Measurements from ENCODE around the gene HEY2. TPM values are rescaled to one million over a fixed set of nuclear protein-coding genes. Genes with fewer than 3 reads are reported as not detected.

HEY2 gene
- total RNA-seq, 3 donors from 2014 or later: 0.58 to 2.9 (median 1.5) TPM

DNA sequence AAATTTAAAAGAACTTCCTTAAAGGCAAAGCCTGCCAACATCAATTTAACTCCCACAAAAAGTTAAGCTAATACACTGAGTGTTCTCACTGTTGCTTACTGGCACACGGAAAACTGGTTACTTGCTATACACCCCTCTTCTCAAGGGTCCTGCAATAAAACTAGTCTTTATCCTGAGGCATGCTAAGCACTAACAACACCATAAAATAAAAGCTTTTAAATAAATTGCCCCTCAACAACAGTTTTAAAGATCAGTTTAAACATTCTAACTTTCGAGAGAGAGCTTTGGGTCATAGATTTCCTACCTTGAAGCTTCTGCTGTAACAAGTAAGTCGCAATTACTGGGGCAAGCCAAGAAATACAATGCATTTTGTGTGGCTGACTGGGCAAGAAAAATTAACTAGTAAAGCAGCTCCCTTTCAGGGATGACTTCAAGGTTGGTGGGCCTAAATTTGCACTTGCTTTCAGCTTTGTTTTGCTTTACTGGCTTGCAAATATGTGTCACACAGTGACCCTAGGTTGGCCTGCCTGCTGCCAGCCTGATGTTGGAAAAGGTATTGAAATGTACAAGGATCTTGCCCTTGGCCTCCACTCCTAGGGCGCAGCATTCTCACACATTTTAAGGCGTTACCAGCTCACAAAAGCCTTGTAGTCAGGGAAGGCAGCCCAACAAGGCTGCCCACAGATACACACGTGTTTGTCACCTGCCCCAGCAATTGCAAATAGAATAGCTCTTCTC is 4.0 kb upstream of the HEY2 start:
- DNase-seq (no peak), ATAC-seq (no peak)
- peaks cover 24% of the 10 kb centered on the region for H3K4me1 ChIP-seq (ENCODE audit: low read depth)
- no peaks in the 10 kb centered on the region for H3K36me3 ChIP-seq (ENCODE audit: low read depth)
- TF ChIP-seq, protein P1, sequence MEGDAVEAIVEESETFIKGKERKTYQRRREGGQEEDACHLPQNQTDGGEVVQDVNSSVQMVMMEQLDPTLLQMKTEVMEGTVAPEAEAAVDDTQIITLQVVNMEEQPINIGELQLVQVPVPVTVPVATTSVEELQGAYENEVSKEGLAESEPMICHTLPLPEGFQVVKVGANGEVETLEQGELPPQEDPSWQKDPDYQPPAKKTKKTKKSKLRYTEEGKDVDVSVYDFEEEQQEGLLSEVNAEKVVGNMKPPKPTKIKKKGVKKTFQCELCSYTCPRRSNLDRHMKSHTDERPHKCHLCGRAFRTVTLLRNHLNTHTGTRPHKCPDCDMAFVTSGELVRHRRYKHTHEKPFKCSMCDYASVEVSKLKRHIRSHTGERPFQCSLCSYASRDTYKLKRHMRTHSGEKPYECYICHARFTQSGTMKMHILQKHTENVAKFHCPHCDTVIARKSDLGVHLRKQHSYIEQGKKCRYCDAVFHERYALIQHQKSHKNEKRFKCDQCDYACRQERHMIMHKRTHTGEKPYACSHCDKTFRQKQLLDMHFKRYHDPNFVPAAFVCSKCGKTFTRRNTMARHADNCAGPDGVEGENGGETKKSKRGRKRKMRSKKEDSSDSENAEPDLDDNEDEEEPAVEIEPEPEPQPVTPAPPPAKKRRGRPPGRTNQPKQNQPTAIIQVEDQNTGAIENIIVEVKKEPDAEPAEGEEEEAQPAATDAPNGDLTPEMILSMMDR (IDR thresholded peaks at IDR 0.05): no peak
- H3K9me3 ChIP-seq: no peaks in the 10 kb centered on the region
- H3K4me3 ChIP-seq: no peak overlapping the region
- intact Hi-C loops (cut with DNase I, micrococcal nuclease): no loop called here

DNA sequence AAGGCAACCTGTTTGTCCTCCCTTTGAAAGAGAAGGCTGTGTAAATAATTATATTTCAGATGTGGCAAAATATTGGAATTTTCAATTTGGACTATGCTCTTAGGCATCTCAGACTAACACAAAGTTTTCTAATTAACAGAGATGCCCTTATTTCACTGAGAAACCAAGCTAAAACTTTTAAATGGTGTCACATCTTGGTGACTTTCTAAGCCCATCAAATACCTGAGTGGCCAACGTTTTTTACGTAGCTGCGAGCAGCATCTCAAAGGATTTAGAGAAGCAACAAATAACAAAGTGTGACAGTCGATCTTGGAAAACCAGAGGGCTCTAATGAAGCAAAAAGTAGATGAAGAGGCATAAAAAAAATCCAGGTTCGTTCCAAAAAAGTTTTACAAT is 3.4 kb upstream of the HEY2 start:
- H3K4me3 ChIP-seq: no peak overlapping the region
- H3K4me1 ChIP-seq (ENCODE audit: low read depth): peaks cover 24% of the 10 kb centered on the region
- no peaks in the 10 kb centered on the region for H3K36me3 ChIP-seq (ENCODE audit: low read depth)
- no peaks in the 10 kb centered on the region for H3K9me3 ChIP-seq
- intact Hi-C loops (cut with DNase I, micrococcal nuclease): no loop called here
- ATAC-seq (no peak), DNase-seq (no peak)
- TF ChIP-seq, protein P1 (IDR thresholded peaks at IDR 0.05): no peak

DNA sequence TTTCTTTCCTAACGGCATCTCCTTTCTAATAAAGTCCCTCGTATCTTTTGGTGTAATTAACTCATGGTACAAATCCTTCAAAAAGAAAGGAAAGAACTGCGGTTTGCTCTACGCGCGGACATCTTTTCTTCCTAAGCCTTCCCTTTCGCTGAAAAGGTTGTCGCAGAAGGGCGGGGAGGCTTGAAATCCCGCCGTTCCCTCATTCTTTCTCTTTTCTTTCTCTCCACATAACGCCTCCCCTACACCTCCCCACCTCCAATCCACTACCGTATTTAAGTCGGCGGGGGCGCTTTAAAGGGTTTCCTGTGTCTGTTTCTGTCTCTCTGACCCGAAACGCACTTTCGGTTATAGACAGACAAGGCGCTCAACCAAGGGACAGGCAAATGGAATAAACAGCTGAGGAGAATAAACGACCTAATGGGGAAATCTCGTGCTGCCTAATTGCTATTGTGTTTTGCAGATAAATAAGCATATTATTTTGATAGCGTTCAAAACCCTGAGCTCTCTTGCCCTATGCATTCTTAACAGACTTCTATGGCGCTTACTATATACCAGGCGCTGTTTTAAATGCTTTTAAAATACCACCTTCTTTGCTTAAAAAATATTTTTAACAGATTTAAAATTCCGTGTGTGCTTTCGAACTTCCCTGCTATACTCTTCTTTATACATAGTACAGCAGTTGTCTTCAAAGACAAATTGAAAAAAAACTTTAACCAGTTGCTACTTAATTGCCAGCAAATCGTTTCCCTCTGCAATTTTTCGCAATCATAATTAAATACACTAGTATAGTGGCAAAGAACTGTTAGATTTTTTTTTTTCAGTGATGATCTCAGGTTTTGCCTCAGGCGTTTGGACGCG is 2.5 kb upstream of the HEY2 start:
- Histone ChIP-seq H3K36me3 (ENCODE audit: low read depth) (no peaks in the 10 kb centered on the region), H3K4me1 (ENCODE audit: low read depth) (peaks cover 24% of the 10 kb centered on the region), H3K4me3 (no peak overlapping the region), H3K9me3 (no peaks in the 10 kb centered on the region)
- TF ChIP-seq, protein P1 (IDR thresholded peaks at IDR 0.05): no peak
- ATAC-seq (peak; percentile 9), DNase-seq (peak in 2 of 3 donors; percentile 49 to 73)
- intact Hi-C loops (cut with DNase I, micrococcal nuclease): no loop called here

DNA sequence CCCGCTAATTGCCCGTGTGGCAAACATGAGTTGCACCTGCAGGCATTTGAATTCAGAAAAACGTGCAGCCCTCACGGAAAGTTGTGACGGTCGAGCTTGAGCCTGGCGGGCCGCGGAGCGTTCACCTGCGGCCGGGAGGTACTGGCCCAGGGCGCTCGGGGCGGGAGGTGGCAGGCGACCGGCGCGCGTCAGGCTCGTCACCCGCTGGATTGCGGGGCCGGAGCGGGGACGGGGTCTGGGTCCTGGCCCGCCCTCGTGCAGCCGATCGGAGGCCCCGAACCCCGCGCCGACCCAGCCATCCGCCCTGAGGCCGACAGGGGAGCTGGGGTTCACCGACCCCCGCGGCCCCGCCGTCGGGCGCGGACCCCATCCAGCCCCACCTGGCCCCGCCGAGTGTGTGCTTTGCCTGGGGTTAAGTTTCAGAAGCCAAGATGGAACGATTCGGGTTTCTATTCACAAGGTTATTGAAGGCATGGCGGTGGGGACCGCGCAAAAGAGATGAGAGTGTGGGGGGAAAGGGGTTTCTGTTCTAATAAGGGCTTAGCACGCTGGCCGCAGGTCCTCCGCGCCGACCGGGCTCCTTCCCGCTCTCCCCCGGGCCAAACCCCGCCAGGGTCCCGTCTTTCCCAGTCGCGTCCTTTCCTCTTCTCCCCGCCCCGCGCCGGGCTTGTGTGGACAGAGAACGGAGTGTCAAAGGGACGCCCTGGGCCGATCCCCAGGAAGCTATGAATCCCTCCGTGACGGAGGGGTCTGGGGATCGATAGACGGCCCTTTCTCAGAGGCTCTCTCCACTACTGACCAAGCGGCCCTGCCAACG is 1.6 kb upstream of the HEY2 start:
- DNase-seq: peak; percentile 34 to 58 (median 57)
- H3K4me3 ChIP-seq: no peak overlapping the region
- no peaks in the 10 kb centered on the region for H3K9me3 ChIP-seq
- intact Hi-C loops (cut with DNase I, micrococcal nuclease): no loop called here
- no peaks in the 10 kb centered on the region for H3K36me3 ChIP-seq (ENCODE audit: low read depth)
- TF ChIP-seq, protein P1 (IDR thresholded peaks at IDR 0.05): no peak
- ATAC-seq: peak; percentile 8
- peaks cover 24% of the 10 kb centered on the region for H3K4me1 ChIP-seq (ENCODE audit: low read depth)

DNA sequence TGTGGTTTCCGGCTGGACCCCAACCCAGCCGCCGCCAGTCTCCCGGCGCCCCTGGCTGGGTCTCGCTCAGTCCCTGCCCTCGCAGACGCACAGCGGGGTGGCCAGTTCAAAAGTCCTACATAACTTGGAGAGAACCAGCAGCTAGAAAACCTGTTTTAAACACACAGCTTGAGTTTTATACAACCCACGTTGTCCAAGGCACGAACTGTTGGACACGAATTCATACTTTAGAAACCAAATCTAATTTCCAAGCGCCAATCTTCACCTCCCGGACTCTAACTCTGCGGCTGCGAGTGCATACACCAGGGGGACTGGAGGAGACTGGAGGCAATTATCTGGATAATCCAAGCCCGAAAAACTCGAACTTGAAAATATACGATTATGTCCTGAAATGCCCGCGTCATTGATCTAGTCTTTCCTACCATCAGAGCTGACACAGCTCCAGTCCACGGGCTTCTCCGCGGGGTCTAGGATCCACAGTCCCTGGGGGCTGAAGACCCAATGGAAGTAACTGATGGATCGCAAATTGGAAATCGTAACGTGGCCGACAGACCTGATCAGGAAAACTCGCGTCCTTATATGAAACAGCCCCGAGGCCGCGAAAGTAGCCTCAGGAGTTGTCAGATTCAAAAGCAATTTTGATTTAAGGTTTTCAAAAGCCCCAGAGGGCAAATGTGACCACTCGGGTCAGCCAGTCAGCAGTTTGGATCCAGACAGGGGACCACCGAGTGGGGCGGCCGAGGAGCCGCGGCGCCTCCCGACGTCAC is 843 bp upstream of the HEY2 start:
- Histone ChIP-seq H3K4me1 (ENCODE audit: low read depth) (peaks cover 24% of the 10 kb centered on the region), H3K36me3 (ENCODE audit: low read depth) (no peaks in the 10 kb centered on the region), H3K9me3 (no peaks in the 10 kb centered on the region), H3K4me3 (peak overlapping the region; percentile 23)
- DNase-seq (peak in 1 of 3 donors; percentile 22), ATAC-seq (peak; percentile 1)
- intact Hi-C loops (cut with DNase I, micrococcal nuclease): no loop called here
- TF ChIP-seq, protein P1 (IDR thresholded peaks at IDR 0.05): no peak
